OCI-LY3 (cell line): ENCODE data around the gene METTL8.
"Not testable (repeated sequence)": the region's sequence is repeated elsewhere in the genome, so short reads cannot be mapped to it uniquely, and the experiment has no call there.

Experiments
- H2AFZ ChIP-seq: fragments of 200-600, 300-600 bp; shearing (Covaris generic); 2 replicates; pipeline ENCODE4 v1.6.0; 2014; ENCODE audit warnings: antibody characterized with exemption, low read depth, low read length
- H3K27ac ChIP-seq: fragments of 200-600, 300-600 bp; sonication (generic); 2 replicates; pipeline ENCODE4 v1.5.1; 2014; ENCODE audit warnings: mild to moderate bottlenecking, low read length, moderate library complexity, mixed read lengths
- H3K27me3 ChIP-seq: fragments of 200-600, 300-600 bp; sonication (generic); 2 replicates; pipeline ENCODE4 v1.6.1; 2014; ENCODE audit warnings: low read depth, low read length, mixed read lengths
- H3K36me3 ChIP-seq: fragments of 200-600, 300-600 bp; sonication (generic); replicated peaks from 2 replicates; pipeline ENCODE3; 2014; ENCODE audit warnings: low read depth, low read length, mixed read lengths
- H3K4me1 ChIP-seq: fragments of 300-600, 200-600 bp; sonication (generic); 2 replicates; pipeline ENCODE4 v1.6.1; 2014; ENCODE audit warnings: low read length, mixed read lengths
- H3K4me2 ChIP-seq: fragments of 200-600, 300-600 bp; sonication (generic); 2 replicates; pipeline ENCODE4 v1.6.1; 2014; ENCODE audit warnings: low read length, mixed read lengths
- H3K4me3 ChIP-seq: fragments of 300-600, 200-600 bp; sonication (generic); 2 replicates; pipeline ENCODE4 v1.5.1; 2014; ENCODE audit warnings: antibody characterized with exemption, mild to moderate bottlenecking, low read length, moderate library complexity
- H3K79me2 ChIP-seq: fragments of 300-600, 200-600 bp; shearing (Covaris generic); 2 replicates; pipeline ENCODE4 v1.6.1; 2014; ENCODE audit warnings: mild to moderate bottlenecking, low read length, mixed read lengths
- H3K9ac ChIP-seq: fragments of 300-600, 200-600 bp; shearing (Covaris generic); 2 replicates; pipeline ENCODE4 v1.6.0; 2014; ENCODE audit warnings: mild to moderate bottlenecking, low read length, moderate library complexity
- H3K9me3 ChIP-seq: fragments of 200-600, 300-600 bp; shearing (Covaris generic); 2 replicates; pipeline ENCODE4 v1.6.1; 2014; ENCODE audit warnings: low read length, mixed read lengths; ENCODE audit not compliant: insufficient read depth
- H4K20me1 ChIP-seq: fragments of 200-600, 300-600 bp; sonication (generic); 2 replicates; pipeline ENCODE4 v1.6.1; 2016; ENCODE audit warnings: low read length, mixed read lengths; ENCODE audit not compliant: insufficient read depth
- EZH2phosphoT487 ChIP-seq: fragments of 200-600 bp; shearing (Covaris generic); IDR thresholded peaks from 2 replicates; pipeline ENCODE4 v1.6.1; 2018; ENCODE audit warnings: antibody characterized with exemption, mixed run types, low read depth
- TF ChIP-seq, protein P1 (sequence below): fragments of 200-600, 300-600 bp; sonication (generic); IDR thresholded peaks from 2 replicates; pipeline ENCODE4 v1.5.1; 2014; ENCODE audit warnings: antibody characterized with exemption, low read length, low read depth

Gene METTL8

DNA sequence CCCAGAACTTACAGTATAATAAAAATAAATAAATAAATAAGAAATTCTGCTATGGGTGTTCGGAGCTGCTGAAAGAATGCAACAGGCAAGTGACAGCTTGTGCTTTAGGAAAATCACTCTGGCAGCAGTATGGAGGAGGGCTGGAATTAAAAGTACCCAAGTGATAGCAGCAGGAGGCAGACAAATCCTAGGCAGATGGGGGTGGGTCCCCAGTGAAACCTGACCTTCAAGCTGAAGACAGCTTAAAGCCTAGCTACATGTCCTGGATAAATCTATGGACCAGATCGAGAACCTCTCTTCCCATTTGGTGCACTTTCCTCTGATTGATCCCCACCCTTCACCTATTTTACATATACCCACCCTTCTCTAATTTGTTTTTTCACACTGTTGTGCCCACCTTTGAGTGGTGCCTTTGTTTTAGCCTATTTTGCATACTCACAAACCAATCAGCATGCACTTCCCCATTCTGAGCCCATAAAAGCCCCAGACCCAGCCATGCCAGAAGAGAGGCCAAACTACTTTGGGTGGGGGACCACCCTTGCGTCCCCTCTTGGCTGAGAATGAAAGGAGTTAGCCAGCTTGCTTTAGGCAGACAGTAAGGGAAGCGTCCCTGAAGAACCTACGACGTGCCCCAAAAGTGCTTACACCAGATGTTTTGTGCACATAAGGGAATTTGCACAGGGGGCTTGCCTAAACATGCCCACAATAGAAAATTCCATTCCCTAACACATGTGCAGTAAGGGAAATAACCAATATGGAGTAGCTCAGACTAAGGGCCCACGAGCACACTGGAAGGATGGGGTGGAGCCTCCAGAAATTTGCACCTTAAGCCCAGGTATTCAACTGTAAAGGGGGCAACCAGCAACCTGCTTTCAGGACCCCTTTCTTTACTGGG, 3.0 kb downstream of the METTL8 start:
- peaks cover 41% of the 10 kb centered on the region for H3K79me2 ChIP-seq
- peaks cover 22% of the 10 kb centered on the region for H3K36me3 ChIP-seq

GRCh38 chr2:171422710-171423495, 10.9 kb downstream of the METTL8 start:
- not testable (repeated sequence) for H2AFZ ChIP-seq, H4K20me1 ChIP-seq, H3K27me3 ChIP-seq, H3K79me2 ChIP-seq, H3K9ac ChIP-seq, H3K27ac ChIP-seq, H3K4me3 ChIP-seq, H3K4me2 ChIP-seq
- H3K4me1 ChIP-seq: peaks cover 12% of the 10 kb centered on the region
- H3K9me3 ChIP-seq: peaks cover 14% of the 10 kb centered on the region; the same call in 1 of the 2 replicates
- peaks cover 14% of the 10 kb centered on the region for H3K36me3 ChIP-seq

More for the DNA sequence above, 3.0 kb downstream of the METTL8 start:
- no peaks in the 10 kb centered on the region for H3K27me3 ChIP-seq
- H3K9ac ChIP-seq: no peak overlapping the region
- H3K4me3 ChIP-seq: no peak overlapping the region
- no peaks in the 10 kb centered on the region for H4K20me1 ChIP-seq
- TF ChIP-seq, protein P1, sequence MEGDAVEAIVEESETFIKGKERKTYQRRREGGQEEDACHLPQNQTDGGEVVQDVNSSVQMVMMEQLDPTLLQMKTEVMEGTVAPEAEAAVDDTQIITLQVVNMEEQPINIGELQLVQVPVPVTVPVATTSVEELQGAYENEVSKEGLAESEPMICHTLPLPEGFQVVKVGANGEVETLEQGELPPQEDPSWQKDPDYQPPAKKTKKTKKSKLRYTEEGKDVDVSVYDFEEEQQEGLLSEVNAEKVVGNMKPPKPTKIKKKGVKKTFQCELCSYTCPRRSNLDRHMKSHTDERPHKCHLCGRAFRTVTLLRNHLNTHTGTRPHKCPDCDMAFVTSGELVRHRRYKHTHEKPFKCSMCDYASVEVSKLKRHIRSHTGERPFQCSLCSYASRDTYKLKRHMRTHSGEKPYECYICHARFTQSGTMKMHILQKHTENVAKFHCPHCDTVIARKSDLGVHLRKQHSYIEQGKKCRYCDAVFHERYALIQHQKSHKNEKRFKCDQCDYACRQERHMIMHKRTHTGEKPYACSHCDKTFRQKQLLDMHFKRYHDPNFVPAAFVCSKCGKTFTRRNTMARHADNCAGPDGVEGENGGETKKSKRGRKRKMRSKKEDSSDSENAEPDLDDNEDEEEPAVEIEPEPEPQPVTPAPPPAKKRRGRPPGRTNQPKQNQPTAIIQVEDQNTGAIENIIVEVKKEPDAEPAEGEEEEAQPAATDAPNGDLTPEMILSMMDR: no peak
- TF ChIP-seq EZH2phosphoT487: no peak
- H3K4me2 ChIP-seq: no peak overlapping the region
- no peak overlapping the region for H3K27ac ChIP-seq
- peaks cover 18% of the 10 kb centered on the region for H3K4me1 ChIP-seq
- 0 out of 2 replicates have a peak, but pooled peaks cover 4% of the 10 kb centered on the region for H3K9me3 ChIP-seq
- no peak overlapping the region for H2AFZ ChIP-seq

GRCh38 chr2:171420728-171421563, 12.8 kb downstream of the METTL8 start:
- Histone ChIP-seq H3K27me3 (no peaks in the 10 kb centered on the region), H3K9me3 (peaks cover 14% of the 10 kb centered on the region; the same call in 1 of the 2 replicates), H4K20me1 (no peaks in the 10 kb centered on the region), H3K4me1 (peaks cover 13% of the 10 kb centered on the region), H3K9ac (no peak overlapping the region), H3K79me2 (no peaks in the 10 kb centered on the region), H3K4me2 (no peak overlapping the region), H3K36me3 (peaks cover 10% of the 10 kb centered on the region), H2AFZ (no peak overlapping the region), H3K27ac (no peak overlapping the region), H3K4me3 (no peak overlapping the region)
- TF ChIP-seq, protein P1: no peak
- no peak for TF ChIP-seq EZH2phosphoT487

DNA sequence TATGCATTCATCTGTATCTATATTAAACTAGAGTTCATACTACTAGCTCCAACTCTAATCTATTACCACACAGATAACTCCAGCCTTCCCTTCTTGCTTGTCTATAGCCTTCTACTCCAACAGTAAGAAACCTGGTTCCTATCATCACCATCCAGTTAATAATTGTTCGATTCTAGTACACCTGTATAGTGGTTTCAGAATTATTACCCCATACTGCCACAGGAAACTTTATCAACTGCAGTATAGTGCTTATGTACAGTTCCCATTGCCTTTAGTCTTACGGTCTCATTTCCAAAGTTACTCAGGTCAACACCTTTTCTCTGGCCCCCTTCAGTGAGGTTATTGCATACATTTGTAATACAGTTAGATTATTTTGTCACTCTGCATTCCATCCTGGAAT, 14.5 kb downstream of the METTL8 start:
- H3K36me3 ChIP-seq: peaks cover 4% of the 10 kb centered on the region
- H3K9ac ChIP-seq: no peak overlapping the region
- peaks cover 9% of the 10 kb centered on the region; the same call in 1 of the 2 replicates for H3K9me3 ChIP-seq
- TF ChIP-seq, protein P1: no peak
- no peak for TF ChIP-seq EZH2phosphoT487
- no peaks in the 10 kb centered on the region for H3K27me3 ChIP-seq
- H3K79me2 ChIP-seq: no peaks in the 10 kb centered on the region
- H2AFZ ChIP-seq: no peak overlapping the region
- H3K4me2 ChIP-seq: no peak overlapping the region
- no peak overlapping the region for H3K4me3 ChIP-seq
- H3K27ac ChIP-seq: no peak overlapping the region
- H4K20me1 ChIP-seq: no peaks in the 10 kb centered on the region
- H3K4me1 ChIP-seq: peaks cover 24% of the 10 kb centered on the region
